ENCODE data around the gene DEPDC7.
A peak's percentile ranks its signal among the peaks of the same experiment; 100 is the strongest.
"Not testable (repeated sequence)": the region's sequence is repeated elsewhere in the genome, so short reads cannot be mapped to it uniquely, and the experiment has no call there.

The DEPDC7 gene

DNA sequence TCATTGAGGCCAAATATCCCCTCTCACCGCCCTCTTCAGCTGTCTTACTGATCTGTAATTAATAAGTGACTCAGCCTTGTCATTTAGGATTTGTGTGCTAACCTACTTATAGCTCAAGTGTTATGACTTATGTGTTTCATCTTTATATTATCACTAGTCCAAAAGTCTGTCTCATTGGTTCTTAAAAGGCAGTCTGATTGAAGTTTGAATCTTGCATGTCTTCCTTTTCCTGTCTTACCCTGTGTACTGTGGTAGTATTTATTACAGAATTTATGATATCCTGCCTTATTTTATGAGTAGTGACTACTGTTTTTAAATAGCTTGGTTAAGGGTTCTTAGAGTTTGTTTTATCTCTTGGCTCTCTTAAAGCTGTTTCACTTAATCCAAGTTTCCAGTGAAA lies 6.3 kb downstream of the DEPDC7 start:
- Histone ChIP-seq H3K4me1 (ENCODE audit: control insufficient read depth, insufficient read depth, low read length) (no peaks in the 10 kb centered on the region), H3K4me3 (ENCODE audit: low read length in 2 of 2) (no peak overlapping the region), H3K9ac (ENCODE audit: low read length in 2 of 2) (no peak overlapping the region), H3K36me3 (ENCODE audit: control insufficient read depth in 2 of 2, insufficient read depth in 2 of 2, low read length in 2 of 2) (no peaks in the 10 kb centered on the region), H3K27ac (ENCODE audit: low read length) (no peak overlapping the region), H3K27me3 (ENCODE audit: control insufficient read depth in 1 of 2, insufficient read depth in 2 of 2, low read length in 2 of 2) (no peaks in the 10 kb centered on the region), H3K9me3 (ENCODE audit: control insufficient read depth in 2 of 2, low read length in 2 of 2) (no peaks in the 10 kb centered on the region)

GRCh38 chr11:33025339-33025722 lies 9.7 kb downstream of the DEPDC7 start:
- Histone ChIP-seq H3K9me3 (ENCODE audit: control insufficient read depth in 2 of 2, low read length in 2 of 2) (no peaks in the 10 kb centered on the region), H3K4me1 (ENCODE audit: control insufficient read depth, insufficient read depth, low read length) (no peaks in the 10 kb centered on the region), H3K4me3 (ENCODE audit: low read length in 2 of 2) (no peak overlapping the region), H3K36me3 (ENCODE audit: control insufficient read depth in 2 of 2, insufficient read depth in 2 of 2, low read length in 2 of 2) (no peaks in the 10 kb centered on the region), H3K27ac (ENCODE audit: low read length) (no peak overlapping the region), H3K27me3 (ENCODE audit: control insufficient read depth in 1 of 2, insufficient read depth in 2 of 2, low read length in 2 of 2) (no peaks in the 10 kb centered on the region), H3K9ac (ENCODE audit: low read length in 2 of 2) (no peak overlapping the region)

- no peak overlapping the region for H3K27ac ChIP-seq (ENCODE audit: low read length)
- H3K9ac ChIP-seq (ENCODE audit: low read length in 2 of 2), result no peak overlapping the region
- no peaks in the 10 kb centered on the region for H3K27me3 ChIP-seq (ENCODE audit: control insufficient read depth in 1 of 2, insufficient read depth in 2 of 2, low read length in 2 of 2)
- no peaks in the 10 kb centered on the region for H3K36me3 ChIP-seq (ENCODE audit: control insufficient read depth in 2 of 2, insufficient read depth in 2 of 2, low read length in 2 of 2)
- H3K4me3 ChIP-seq (ENCODE audit: low read length in 2 of 2), result no peak overlapping the region
- no peaks in the 10 kb centered on the region for H3K9me3 ChIP-seq (ENCODE audit: control insufficient read depth in 2 of 2, low read length in 2 of 2)
- no peaks in the 10 kb centered on the region for H3K4me1 ChIP-seq (ENCODE audit: control insufficient read depth, insufficient read depth, low read length)
Observed at GRCh38 chr11:33027233-33027632, 11.6 kb downstream of the DEPDC7 start.

GRCh38 chr11:33027846-33028536 lies 12.3 kb downstream of the DEPDC7 start:
- Histone ChIP-seq H3K9ac (ENCODE audit: low read length in 2 of 2) (no peak overlapping the region), H3K4me1 (ENCODE audit: control insufficient read depth, insufficient read depth, low read length) (no peaks in the 10 kb centered on the region), H3K9me3 (ENCODE audit: control insufficient read depth in 2 of 2, low read length in 2 of 2) (no peaks in the 10 kb centered on the region), H3K4me3 (ENCODE audit: low read length in 2 of 2) (no peak overlapping the region), H3K27ac (ENCODE audit: low read length) (no peak overlapping the region), H3K36me3 (ENCODE audit: control insufficient read depth in 2 of 2, insufficient read depth in 2 of 2, low read length in 2 of 2) (no peaks in the 10 kb centered on the region), H3K27me3 (ENCODE audit: control insufficient read depth in 1 of 2, insufficient read depth in 2 of 2, low read length in 2 of 2) (no peaks in the 10 kb centered on the region)

DNA sequence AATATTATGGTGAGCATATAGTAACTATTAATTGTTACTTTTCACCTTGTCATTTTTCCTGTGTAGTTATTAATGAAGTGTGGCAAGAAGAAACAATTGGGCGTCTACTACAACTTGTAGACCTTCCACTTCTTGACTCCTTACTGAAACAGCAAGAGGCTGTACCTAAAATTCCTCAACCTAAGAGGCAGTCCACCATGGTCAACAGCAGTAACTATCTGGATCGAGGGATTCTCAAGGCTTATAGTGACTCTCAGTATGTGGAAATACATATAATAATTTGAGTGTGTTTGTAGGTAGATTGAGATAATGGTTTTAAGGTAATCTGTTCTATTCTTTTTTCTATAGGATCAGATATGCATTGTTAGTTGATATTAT lies 12.8 kb downstream of the DEPDC7 start:
- Histone ChIP-seq H3K4me1 (ENCODE audit: control insufficient read depth, insufficient read depth, low read length) (no peaks in the 10 kb centered on the region), H3K9ac (ENCODE audit: low read length in 2 of 2) (no peak overlapping the region), H3K4me3 (ENCODE audit: low read length in 2 of 2) (no peak overlapping the region), H3K27me3 (ENCODE audit: control insufficient read depth in 1 of 2, insufficient read depth in 2 of 2, low read length in 2 of 2) (no peaks in the 10 kb centered on the region), H3K9me3 (ENCODE audit: control insufficient read depth in 2 of 2, low read length in 2 of 2) (no peaks in the 10 kb centered on the region), H3K27ac (ENCODE audit: low read length) (no peak overlapping the region), H3K36me3 (ENCODE audit: control insufficient read depth in 2 of 2, insufficient read depth in 2 of 2, low read length in 2 of 2) (no peaks in the 10 kb centered on the region)

- H3K27ac ChIP-seq (ENCODE audit: low read length); H3K9ac ChIP-seq (ENCODE audit: low read length in 2 of 2); H3K36me3 ChIP-seq (ENCODE audit: control insufficient read depth in 2 of 2, insufficient read depth in 2 of 2, low read length in 2 of 2); H3K4me1 ChIP-seq (ENCODE audit: control insufficient read depth, insufficient read depth, low read length); H3K9me3 ChIP-seq (ENCODE audit: control insufficient read depth in 2 of 2, low read length in 2 of 2); H3K27me3 ChIP-seq (ENCODE audit: control insufficient read depth in 1 of 2, insufficient read depth in 2 of 2, low read length in 2 of 2); H3K4me3 ChIP-seq (ENCODE audit: low read length in 2 of 2): not testable (repeated sequence)
Observed at GRCh38 chr11:33029218-33029617, 13.5 kb downstream of the DEPDC7 start.

DNA sequence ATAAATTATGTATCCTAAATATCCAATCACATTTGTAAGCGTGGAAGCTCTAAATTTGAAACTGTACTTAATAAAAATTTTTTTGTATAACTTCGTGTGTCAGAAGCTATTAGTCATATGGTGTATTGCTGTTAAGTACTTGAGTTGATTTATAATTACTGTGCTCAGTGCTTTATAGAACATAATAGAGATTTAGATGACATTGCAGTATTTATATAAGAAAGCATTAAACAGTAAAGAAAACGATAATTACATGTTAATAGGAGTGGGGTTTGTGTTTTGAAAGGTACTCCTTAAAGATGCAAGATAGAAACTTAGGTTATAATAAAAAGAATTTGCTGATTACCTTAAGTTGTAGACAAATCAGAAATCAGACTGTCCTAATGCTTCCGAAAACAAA lies 17.8 kb downstream of the DEPDC7 start:
- Histone ChIP-seq H3K4me1 (ENCODE audit: control insufficient read depth, insufficient read depth, low read length) (no peaks in the 10 kb centered on the region), H3K27ac (ENCODE audit: low read length) (no peak overlapping the region), H3K36me3 (ENCODE audit: control insufficient read depth in 2 of 2, insufficient read depth in 2 of 2, low read length in 2 of 2) (no peaks in the 10 kb centered on the region), H3K27me3 (ENCODE audit: control insufficient read depth in 1 of 2, insufficient read depth in 2 of 2, low read length in 2 of 2) (no peaks in the 10 kb centered on the region), H3K9me3 (ENCODE audit: control insufficient read depth in 2 of 2, low read length in 2 of 2) (no peaks in the 10 kb centered on the region), H3K4me3 (ENCODE audit: low read length in 2 of 2) (no peak overlapping the region), H3K9ac (ENCODE audit: low read length in 2 of 2) (no peak overlapping the region)

DNA sequence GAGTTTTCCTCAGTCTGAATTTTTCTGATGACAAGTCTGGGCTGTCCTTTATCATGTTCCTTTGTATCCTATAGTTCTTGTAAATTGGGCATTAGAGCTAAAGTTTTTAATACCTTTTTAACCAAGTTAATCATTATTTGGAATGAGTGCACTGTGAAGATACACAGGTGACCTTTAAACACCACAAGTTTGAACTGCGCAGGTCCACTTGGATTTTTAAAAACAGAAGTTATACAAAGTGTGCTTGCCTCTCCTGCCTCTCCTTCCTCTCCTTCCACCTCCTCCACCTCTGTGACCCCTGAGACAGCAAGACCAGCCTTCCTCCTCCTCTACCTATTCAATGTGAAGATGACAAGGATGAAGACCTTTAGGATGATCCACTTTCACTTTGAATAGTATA lies 19.3 kb downstream of the DEPDC7 start:
- Histone ChIP-seq H3K4me1 (ENCODE audit: control insufficient read depth, insufficient read depth, low read length) (no peaks in the 10 kb centered on the region), H3K27me3 (ENCODE audit: control insufficient read depth in 1 of 2, insufficient read depth in 2 of 2, low read length in 2 of 2) (no peaks in the 10 kb centered on the region), H3K27ac (ENCODE audit: low read length) (no peak overlapping the region), H3K36me3 (ENCODE audit: control insufficient read depth in 2 of 2, insufficient read depth in 2 of 2, low read length in 2 of 2) (no peaks in the 10 kb centered on the region), H3K4me3 (ENCODE audit: low read length in 2 of 2) (no peak overlapping the region), H3K9me3 (ENCODE audit: control insufficient read depth in 2 of 2, low read length in 2 of 2) (no peaks in the 10 kb centered on the region), H3K9ac (ENCODE audit: low read length in 2 of 2) (no peak overlapping the region)

DNA sequence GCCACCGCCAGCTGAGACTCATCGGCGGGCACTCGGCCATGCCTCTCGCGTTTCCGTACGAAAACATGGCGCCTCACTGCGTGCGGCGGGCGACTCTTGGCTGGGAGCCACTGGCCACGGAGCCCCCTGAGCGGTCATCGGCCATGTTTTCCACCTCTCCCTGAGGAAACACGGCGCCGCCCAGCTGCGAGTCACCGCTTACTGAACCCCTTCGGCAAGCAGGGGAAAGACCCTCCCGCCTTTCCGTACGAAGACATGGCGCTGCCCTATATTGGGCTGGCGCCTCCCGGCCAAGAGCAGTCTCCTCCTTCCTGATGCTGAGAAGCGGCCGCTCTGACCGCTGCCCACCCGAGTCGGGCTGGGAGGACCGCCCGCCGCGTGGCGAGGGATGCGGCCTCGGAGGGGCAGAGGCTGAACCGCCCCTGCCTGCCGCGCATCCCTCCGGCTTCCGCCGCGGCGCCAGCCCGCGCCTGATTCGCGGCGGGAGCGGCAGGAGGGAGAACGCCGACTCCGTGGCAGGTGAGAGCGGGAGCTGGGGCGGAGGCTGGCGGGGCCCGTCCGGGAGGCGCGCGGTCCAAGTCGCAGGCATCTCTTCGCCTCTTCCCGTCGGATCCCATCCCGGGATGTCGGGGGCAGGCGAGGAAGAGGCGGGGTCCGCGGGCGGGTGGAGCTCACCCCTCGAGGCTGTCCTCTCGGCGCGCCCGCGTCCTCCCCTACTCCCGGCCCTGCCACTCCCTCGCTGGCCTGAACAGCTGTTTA lies 23.8 kb downstream of the DEPDC7 start, which contains the start of gene TCP11L1:
Gene TCP11L1, plus strand, starts transcription at position 299 of the 759 bp plus-strand sequence. CDS start 4,202 bp downstream, outside the sequence.
- H3K27me3 ChIP-seq (ENCODE audit: control insufficient read depth in 1 of 2, insufficient read depth in 2 of 2, low read length in 2 of 2), result no peaks in the 10 kb centered on the region
- H3K4me3 ChIP-seq (ENCODE audit: low read length in 2 of 2), result peak within 1 kb of the TSS; percentile 68 to 92
- H3K36me3 ChIP-seq (ENCODE audit: control insufficient read depth in 2 of 2, insufficient read depth in 2 of 2, low read length in 2 of 2), result peaks cover 2 to 4% of the 10 kb centered on the region in 2 donors
- H3K4me1 ChIP-seq (ENCODE audit: control insufficient read depth, insufficient read depth, low read length), result peaks cover 10% of the 10 kb centered on the region
- H3K9me3 ChIP-seq (ENCODE audit: control insufficient read depth in 2 of 2, low read length in 2 of 2), result no peaks in the 10 kb centered on the region
- H3K27ac ChIP-seq (ENCODE audit: low read length), result peak within 1 kb of the TSS; percentile 97
- H3K9ac ChIP-seq (ENCODE audit: low read length in 2 of 2), result peak within 1 kb of the TSS; percentile 74 to 96

GRCh38 chr11:33040033-33040861 lies 24.6 kb downstream of the DEPDC7 start:
- Histone ChIP-seq H3K27ac (ENCODE audit: low read length) (peak overlapping the region; percentile 97), H3K9ac (ENCODE audit: low read length in 2 of 2) (peak overlapping the region; percentile 74 to 96), H3K4me3 (ENCODE audit: low read length in 2 of 2) (peak overlapping the region; percentile 68 to 92), H3K36me3 (ENCODE audit: control insufficient read depth in 2 of 2, insufficient read depth in 2 of 2, low read length in 2 of 2) (peaks cover 2 to 4% of the 10 kb centered on the region in 2 donors), H3K27me3 (ENCODE audit: control insufficient read depth in 1 of 2, insufficient read depth in 2 of 2, low read length in 2 of 2) (no peaks in the 10 kb centered on the region), H3K4me1 (ENCODE audit: control insufficient read depth, insufficient read depth, low read length) (peaks cover 10% of the 10 kb centered on the region), H3K9me3 (ENCODE audit: control insufficient read depth in 2 of 2, low read length in 2 of 2) (no peaks in the 10 kb centered on the region)

Data from stomach smooth muscle (tissue), 2 donors.